ENCODE data around the gene DSTYK.

DNA sequence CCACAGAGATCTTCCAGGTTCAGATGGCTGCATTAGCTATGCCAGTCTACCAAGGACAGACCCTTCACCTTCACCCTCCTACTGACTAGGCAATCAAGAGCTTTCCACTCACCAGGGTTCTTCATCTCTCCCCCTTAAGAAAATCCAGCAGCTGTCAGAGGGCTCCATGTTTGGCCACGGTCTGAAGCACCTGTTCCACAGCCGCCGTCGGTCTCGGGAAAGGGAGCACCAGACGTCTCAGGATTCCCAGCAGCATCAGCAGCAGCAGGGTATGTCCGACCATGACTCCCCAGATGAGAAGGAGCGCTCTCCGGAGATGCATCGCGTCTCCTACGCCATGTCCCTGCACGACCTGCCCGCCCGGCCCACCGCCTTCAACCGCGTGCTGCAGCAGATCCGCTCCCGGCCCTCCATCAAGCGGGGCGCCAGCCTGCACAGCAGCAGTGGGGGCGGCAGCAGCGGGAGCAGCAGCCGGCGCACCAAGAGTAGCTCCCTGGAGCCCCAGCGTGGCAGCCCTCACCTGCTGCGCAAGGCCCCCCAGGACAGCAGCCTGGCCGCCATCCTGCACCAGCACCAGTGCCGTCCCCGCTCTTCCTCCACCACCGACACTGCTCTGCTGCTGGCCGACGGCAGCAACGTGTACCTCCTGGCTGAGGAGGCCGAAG lies 30.0 kb upstream of the DSTYK start:
- TF ChIP-seq, protein P1, sequence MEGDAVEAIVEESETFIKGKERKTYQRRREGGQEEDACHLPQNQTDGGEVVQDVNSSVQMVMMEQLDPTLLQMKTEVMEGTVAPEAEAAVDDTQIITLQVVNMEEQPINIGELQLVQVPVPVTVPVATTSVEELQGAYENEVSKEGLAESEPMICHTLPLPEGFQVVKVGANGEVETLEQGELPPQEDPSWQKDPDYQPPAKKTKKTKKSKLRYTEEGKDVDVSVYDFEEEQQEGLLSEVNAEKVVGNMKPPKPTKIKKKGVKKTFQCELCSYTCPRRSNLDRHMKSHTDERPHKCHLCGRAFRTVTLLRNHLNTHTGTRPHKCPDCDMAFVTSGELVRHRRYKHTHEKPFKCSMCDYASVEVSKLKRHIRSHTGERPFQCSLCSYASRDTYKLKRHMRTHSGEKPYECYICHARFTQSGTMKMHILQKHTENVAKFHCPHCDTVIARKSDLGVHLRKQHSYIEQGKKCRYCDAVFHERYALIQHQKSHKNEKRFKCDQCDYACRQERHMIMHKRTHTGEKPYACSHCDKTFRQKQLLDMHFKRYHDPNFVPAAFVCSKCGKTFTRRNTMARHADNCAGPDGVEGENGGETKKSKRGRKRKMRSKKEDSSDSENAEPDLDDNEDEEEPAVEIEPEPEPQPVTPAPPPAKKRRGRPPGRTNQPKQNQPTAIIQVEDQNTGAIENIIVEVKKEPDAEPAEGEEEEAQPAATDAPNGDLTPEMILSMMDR (IDR thresholded peaks at IDR 0.05) = no peak
- TF ChIP-seq POLR2A (IDR thresholded peaks at IDR 0.05) = no peak
